ENCODE data around the gene C15orf61.

DNA sequence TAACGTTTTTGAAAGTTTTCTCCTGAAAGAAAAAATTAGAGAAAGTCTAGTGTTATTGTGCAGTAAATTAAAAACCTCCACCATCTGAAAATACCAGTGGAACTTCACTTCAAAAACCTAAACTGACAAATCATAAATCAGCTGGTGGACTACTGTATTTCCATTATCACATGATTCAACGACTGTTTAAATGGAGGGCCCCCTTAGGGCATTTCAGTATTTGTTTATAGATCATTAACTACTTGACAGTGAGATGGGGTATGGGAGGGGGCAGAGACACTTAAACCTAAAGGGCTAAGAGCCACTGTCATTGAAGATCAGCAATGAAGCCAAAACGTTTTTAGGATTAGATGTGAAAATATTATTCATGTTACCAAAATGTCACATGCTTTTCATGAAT, 8.8 kb upstream of the C15orf61 start:
- TF ChIP-seq, protein P1, sequence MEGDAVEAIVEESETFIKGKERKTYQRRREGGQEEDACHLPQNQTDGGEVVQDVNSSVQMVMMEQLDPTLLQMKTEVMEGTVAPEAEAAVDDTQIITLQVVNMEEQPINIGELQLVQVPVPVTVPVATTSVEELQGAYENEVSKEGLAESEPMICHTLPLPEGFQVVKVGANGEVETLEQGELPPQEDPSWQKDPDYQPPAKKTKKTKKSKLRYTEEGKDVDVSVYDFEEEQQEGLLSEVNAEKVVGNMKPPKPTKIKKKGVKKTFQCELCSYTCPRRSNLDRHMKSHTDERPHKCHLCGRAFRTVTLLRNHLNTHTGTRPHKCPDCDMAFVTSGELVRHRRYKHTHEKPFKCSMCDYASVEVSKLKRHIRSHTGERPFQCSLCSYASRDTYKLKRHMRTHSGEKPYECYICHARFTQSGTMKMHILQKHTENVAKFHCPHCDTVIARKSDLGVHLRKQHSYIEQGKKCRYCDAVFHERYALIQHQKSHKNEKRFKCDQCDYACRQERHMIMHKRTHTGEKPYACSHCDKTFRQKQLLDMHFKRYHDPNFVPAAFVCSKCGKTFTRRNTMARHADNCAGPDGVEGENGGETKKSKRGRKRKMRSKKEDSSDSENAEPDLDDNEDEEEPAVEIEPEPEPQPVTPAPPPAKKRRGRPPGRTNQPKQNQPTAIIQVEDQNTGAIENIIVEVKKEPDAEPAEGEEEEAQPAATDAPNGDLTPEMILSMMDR (IDR thresholded peaks at IDR 0.05) = no peak
- TF ChIP-seq ZFX (IDR thresholded peaks at IDR 0.05; ENCODE audit: borderline replicate concordance) = no peak
